K562 (cell line): Measurements from ENCODE around the gene PIK3CB. TPM values are rescaled to one million over a fixed set of nuclear protein-coding genes. Genes with fewer than 3 reads are reported as not detected.

Experiments used
- ATAC-seq: fragments of 200-7000 bp; cut with Tn5 transposase; 3 replicates; pipeline ENCODE4 v1.9.1; 2020; ENCODE audit warnings: moderate library complexity
- BruUV-seq: library from RNA; stranded (reverse); fragments of 400-500 nt; replicated peaks from 2 replicates; lab custom pipeline; 2021; lab: Mats Ljungman, UMichigan
- CTCF ChIA-PET: fragments of 300-600 bp; formaldehyde crosslinking; extraction: SDS; loops from one replicate; lab custom pipeline; 2021; ENCODE audit warnings: low intra/inter-chr PET ratio; lab: Yijun Ruan, JAX
- POLR2A ChIA-PET: fragments of 300-600, 350-650 bp; sonication (Branson Sonifier 250); formaldehyde crosslinking; extraction: SDS; loops from one replicate; lab custom pipeline; 2021; ENCODE audit warnings: antibody characterized with exemption, inconsistent platforms; lab: Yijun Ruan, JAX
- DNase-seq, 4 experiments: peaks; one replicate each; pipeline versions ENCODE4 v3.0.0 to v3.0.0-alpha.2; 2011 to 2018; ENCODE audit warnings: low spot score in 3 of 4, mixed read lengths in 3 of 4; ENCODE audit errors: extremely low read depth in 1 of 4
- FAIRE-seq: peaks from 2 replicates; lab custom pipeline; 2011; peaks lifted over from hg19 to GRCh38; lab: Jason Lieb, UNC
- H2AFZ ChIP-seq: 2 replicates; pipeline ENCODE4 v1.6.0; 2011; ENCODE audit warnings: low read depth, low read length, control low read depth, inconsistent platforms
- H3K27ac ChIP-seq: fragments of 200-600 bp; 3 replicates; pipeline ENCODE4 v1.8.0; 2011; ENCODE audit warnings: low read depth, mild to moderate bottlenecking, control low read depth, inconsistent platforms, low read length, moderate library complexity, mixed read lengths; ENCODE audit errors: extremely low read depth
- H3K27me3 ChIP-seq, 2 experiments: fragments of 300-600 bp in 1 of 2; 2 replicates in 1 of 2; 3 replicates in 1 of 2; pipeline versions ENCODE4 v1.6.0 to v1.8.0; 2011; ENCODE audit warnings: inconsistent platforms in 2 of 2, low read length in 2 of 2, mild to moderate bottlenecking in 1 of 2, mixed read lengths in 1 of 2, moderate library complexity in 1 of 2; ENCODE audit not compliant: control insufficient read depth in 2 of 2, insufficient read depth in 2 of 2
- H3K36me3 ChIP-seq: fragments of 300-600 bp; 3 replicates; pipeline ENCODE4 v1.8.0; 2011; ENCODE audit warnings: mild to moderate bottlenecking, low read length, inconsistent platforms; ENCODE audit not compliant: control insufficient read depth, insufficient read depth
- H3K4me1 ChIP-seq, 2 experiments: fragments of 200-600 bp in 1 of 2; replicated peaks in 1 of 2; 2 replicates in 1 of 2; 3 replicates in 1 of 2; pipeline versions ENCODE4 v1.5.1 to v1.8.0; 2011; ENCODE audit warnings: inconsistent platforms in 2 of 2, low read length in 2 of 2, mild to moderate bottlenecking in 1 of 2, mixed read lengths in 1 of 2, moderate library complexity in 1 of 2; ENCODE audit not compliant: control insufficient read depth in 2 of 2, insufficient read depth in 2 of 2
- H3K4me2 ChIP-seq: 2 replicates; pipeline ENCODE4 v1.6.1; 2011; ENCODE audit warnings: low read length, control low read depth, inconsistent platforms, mixed read lengths; ENCODE audit not compliant: insufficient read depth
- H3K4me3 ChIP-seq: fragments of 200-600 bp; sonication (generic), shearing (Covaris generic); 2 replicates; pipeline ENCODE4 v1.5.1; 2016; ENCODE audit warnings: control low read depth, inconsistent platforms
- H3K79me2 ChIP-seq: fragments of 200-600 bp; 3 replicates; pipeline ENCODE4 v1.8.0; 2011; ENCODE audit warnings: low read length, inconsistent platforms; ENCODE audit not compliant: control insufficient read depth, insufficient read depth
- H3K9ac ChIP-seq, 2 experiments: 2 replicates each; pipeline versions ENCODE4 v1.6.0 to v1.6.1; 2011; ENCODE audit warnings: low read depth in 2 of 2, low read length in 2 of 2, control low read depth in 1 of 2, inconsistent platforms in 1 of 2, mild to moderate bottlenecking in 1 of 2, mixed read lengths in 1 of 2; ENCODE audit not compliant: insufficient read depth in 1 of 2
- H3K9me1 ChIP-seq: one replicate; pipeline ENCODE4 v1.6.0; 2011; ENCODE audit warnings: inconsistent platforms, mild to moderate bottlenecking, low read length, moderate library complexity; ENCODE audit not compliant: control insufficient read depth, insufficient read depth
- H3K9me3 ChIP-seq: replicated peaks from 2 replicates; pipeline ENCODE4 v1.5.1; 2011; ENCODE audit warnings: low read depth, low read length, inconsistent platforms; ENCODE audit not compliant: control insufficient read depth, insufficient read depth
- H4K20me1 ChIP-seq: replicated peaks from 2 replicates; pipeline ENCODE4 v1.6.1; 2011; ENCODE audit warnings: low read length, inconsistent platforms, mixed read lengths; ENCODE audit not compliant: control insufficient read depth, insufficient read depth
- ARID1B ChIP-seq: fragments of 450-650 bp; IDR thresholded peaks from 2 replicates; pipeline ENCODE4 v1.6.1; 2016; ENCODE audit warnings: antibody characterized with exemption, mild to moderate bottlenecking, inconsistent platforms
- CBFA2T3 ChIP-seq: fragments of 450-650 bp; IDR thresholded peaks from 2 replicates; pipeline ENCODE4 v1.6.1; 2017
- CBX3 ChIP-seq, 2 experiments: IDR thresholded peaks; 1 replicate in 1 of 2; 2 replicates in 1 of 2; pipeline ENCODE4 v1.6.1; 2012; ENCODE audit warnings: inconsistent platforms in 2 of 2, low read length in 2 of 2, borderline replicate concordance in 1 of 2, control low read depth in 1 of 2
- DPF2 ChIP-seq: fragments of 450-650 bp; IDR thresholded peaks from 2 replicates; pipeline ENCODE4 v1.6.1; 2016
- MAFG ChIP-seq: fragments of 450-650 bp; conservative IDR thresholded peaks from 2 replicates; pipeline ENCODE4 v1.6.1; 2016; ENCODE audit warnings: missing genetic modification characterization, missing compliant biosample characterization
- SMARCE1 ChIP-seq: fragments of 450-650 bp; IDR thresholded peaks from 2 replicates; pipeline ENCODE4 v1.7.1; 2016; ENCODE audit warnings: mild to moderate bottlenecking
- STAT5B ChIP-seq: fragments of 250-450 bp; sonication (Bioruptor Pico); IDR thresholded peaks from 2 replicates; pipeline ENCODE4 v1.8.0; 2021; ENCODE audit warnings: mild to moderate bottlenecking, inconsistent platforms
- SUPT5H ChIP-seq: fragments of 450-650 bp; IDR thresholded peaks from 2 replicates; pipeline ENCODE4 v1.6.1; 2016
- XRCC4 ChIP-seq: IDR thresholded peaks from one replicate; pipeline ENCODE4 v1.6.1; 2011; ENCODE audit not compliant: insufficient read depth, insufficient read length; ENCODE audit errors: extremely low read depth
- ZNF134 ChIP-seq: fragments of 250-450 bp; sonication (Bioruptor Pico); conservative IDR thresholded peaks from 2 replicates; pipeline ENCODE4 v1.4.0; 2020
- ZNF282 ChIP-seq: sonication (generic); formaldehyde crosslinking; IDR thresholded peaks from 2 replicates; pipeline ENCODE4 v1.8.1; 2023; ENCODE audit warnings: missing genetic modification reagents
- ZNF699 ChIP-seq: fragments of 250-450 bp; sonication (Bioruptor Pico); IDR thresholded peaks from 2 replicates; pipeline ENCODE4 v1.8.0; 2021; ENCODE audit warnings: mild to moderate bottlenecking, moderate library complexity; ENCODE audit not compliant: insufficient replicate concordance
- whole genome bisulfite sequencing: fragments of 100-300 bp; shearing (Covaris generic); methylation state at CpG from one replicate; pipeline ENCODE4 v1.1.6; 2016; ENCODE audit warnings: low coverage, mixed read lengths; ENCODE audit not compliant: insufficient coverage; ENCODE audit errors: missing lambda C conversion rate; 5-methylcytosine and 5-hydroxymethylcytosine counted together
- in situ Hi-C: fragments of 300-500 bp; cut with MboI; formaldehyde crosslinking; loops from 4 replicates; pipeline ENCODE4 v1.15.0; 2018; ENCODE audit warnings: inconsistent platforms, mixed read lengths
- intact Hi-C: fragments of 100-400 bp; cut with micrococcal nuclease; formaldehyde crosslinking; loops from 2 replicates; pipeline ENCODE4 v1.14.2; 2022
- polyA plus RNA-seq, 8 experiments: library from polyadenylated mRNA; depleted of rRNA in 4 of 8; stranded (reverse) in 5 of 8; unstranded in 3 of 8; fragments of >200 nt; fragmentation: Nextera tagmentation in 2 of 8; fragmentation: Illumina TruSeq in 1 of 8; extraction: Ambion mirVana in 2 of 8; extraction: Trizol in 1 of 8; gene quantifications; 2 replicates each; pipeline versions ENCODE4 v1.2.1 to v1.2.3, GENCODE V29; 2011 to 2014; ENCODE audit warnings: inconsistent platforms in 1 of 8, missing spikeins in 1 of 8
- total RNA-seq, 7 experiments: library from RNA; depleted of rRNA in 6 of 7; stranded (reverse); fragments of >200 nt in 6 of 7; fragmentation: Illumina TruSeq in 2 of 7; extraction: Trizol in 2 of 7; gene quantifications; 2 replicates each; pipeline versions ENCODE4 v1.2.1 to v1.2.3, GENCODE V29; 2011 to 2021; ENCODE audit warnings: low replicate concordance in 1 of 7
- TF ChIP-seq, protein P1 (sequence below): fragments of 250-450 bp; sonication (Bioruptor Pico); IDR thresholded peaks from 2 replicates; pipeline ENCODE4 v1.8.0; 2022; ENCODE audit warnings: moderate library complexity, mild to moderate bottlenecking, inconsistent platforms

PIK3CB gene
- total and polyA plus RNA-seq, 9 of the 15 experiments (the other 6 are each of a cell fraction or from before 2014, with no cell fraction given), result 15.3 to 62.6 (median 28.3) TPM

DNA sequence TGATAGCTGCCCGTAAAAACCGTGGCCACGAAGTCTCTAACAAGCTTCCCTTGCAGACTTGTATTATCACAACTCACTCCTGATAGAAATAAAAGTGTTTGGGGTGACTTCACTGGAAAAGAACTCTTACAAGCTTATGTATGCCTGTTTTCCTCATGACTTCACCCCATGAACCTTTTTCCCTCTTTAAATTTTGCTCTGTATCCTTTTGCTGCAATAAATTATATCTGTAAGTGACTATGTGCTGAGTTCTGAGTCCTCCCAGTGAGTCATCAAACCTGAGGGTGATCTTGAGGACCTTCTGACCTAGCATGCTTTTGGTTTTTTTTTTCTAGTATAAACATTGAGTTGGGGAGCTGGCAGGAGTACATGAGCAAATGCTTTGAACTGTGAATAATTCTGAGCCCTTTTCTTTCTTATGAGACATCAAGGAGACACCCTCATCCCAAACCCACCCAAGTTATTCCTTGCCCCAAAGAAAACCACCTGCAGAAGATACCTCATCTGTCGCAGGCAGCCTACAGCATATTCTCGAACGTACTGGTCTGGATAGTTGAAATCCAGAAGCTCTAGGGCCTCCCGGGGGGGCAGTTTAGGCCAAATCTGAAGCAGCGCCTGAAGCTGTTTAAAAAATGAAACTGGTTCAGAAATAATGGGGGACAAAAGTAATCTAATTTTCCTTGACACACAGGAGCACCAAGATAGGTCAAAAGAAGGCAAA is 140.3 kb downstream of the PIK3CB start:
- no TSS peak for BruUV-seq
- peak; percentile 83 for FAIRE-seq
- no peak overlapping the region for H2AFZ ChIP-seq
- peak; percentile 79 for ATAC-seq
- peaks cover 71% of the 10 kb centered on the region for H3K36me3 ChIP-seq
- in situ Hi-C loops, result loop anchor here (5.0 kb wide), 1 partner anchor 223 kb away; no protein-coding TSS in a partner anchor
- POLR2A ChIA-PET, result interaction anchor here (0.6 to 1.8 kb wide), 13 partner anchors 8 to 695 kb away, joined by 3 to 8 read pairs (median 4); no protein-coding TSS in a partner anchor
- peaks cover 0 to 16% of the 10 kb centered on the region in 2 experiments; a peak in 4 of 5 replicates for H3K4me1 ChIP-seq
- no peaks in the 10 kb centered on the region for H3K9me3 ChIP-seq
- 0 out of 4 replicates have a peak overlapping the region, but pooled peaks of 1 of the 2 experiments have one; percentile 11 for H3K9ac ChIP-seq
- no peak overlapping the region for H3K4me3 ChIP-seq
- intact Hi-C loops, result loop anchor here (10.0 kb wide), 1 partner anchor 140 kb away; the partner anchor contains the start of gene PIK3CB
- WGBS, result 33% methylated on average over 8 of the region's 8 CpGs
- peak overlapping the region; percentile 62; the same call in 2 of the 3 replicates for H3K27ac ChIP-seq
- CTCF ChIA-PET, result interaction anchor here (0.7 kb wide), 1 partner anchor 225 kb away, joined by 3 read pairs; no protein-coding TSS in a partner anchor
- no peaks in the 10 kb centered on the region for H3K27me3 ChIP-seq
- H3K9me1 ChIP-seq, result no peaks in the 10 kb centered on the region
- H3K4me2 ChIP-seq, result no peak overlapping the region
- H3K79me2 ChIP-seq, result peaks cover 6% of the 10 kb centered on the region; the same call in 2 of the 3 replicates
- peak in 3 of 4 experiments; percentile 21 to 76 (median 53) for DNase-seq
- H4K20me1 ChIP-seq, result no peaks in the 10 kb centered on the region
- TF ChIP-seq STAT5B (CRISPR knock-in tag) (no peak), XRCC4 (no peak), ARID1B (peak; percentile 65), ZNF282 (CRISPR knock-in tag) (no peak), CBFA2T3 (0 out of 2 replicates have a peak, but pooled peaks have one; percentile 6), ZNF699 (CRISPR knock-in tag) (no peak), DPF2 (peak; percentile 82), SUPT5H (no peak), SMARCE1 (peak; percentile 82), ZNF134 (CRISPR knock-in tag) (no peak), MAFG (tag) (peak; percentile 35), CBX3 (IDR thresholded peaks at IDR 0.05; ENCODE audit: borderline replicate concordance in 1 of 2, low read length in 2 of 2) (no peak)
- TF ChIP-seq, protein P1, sequence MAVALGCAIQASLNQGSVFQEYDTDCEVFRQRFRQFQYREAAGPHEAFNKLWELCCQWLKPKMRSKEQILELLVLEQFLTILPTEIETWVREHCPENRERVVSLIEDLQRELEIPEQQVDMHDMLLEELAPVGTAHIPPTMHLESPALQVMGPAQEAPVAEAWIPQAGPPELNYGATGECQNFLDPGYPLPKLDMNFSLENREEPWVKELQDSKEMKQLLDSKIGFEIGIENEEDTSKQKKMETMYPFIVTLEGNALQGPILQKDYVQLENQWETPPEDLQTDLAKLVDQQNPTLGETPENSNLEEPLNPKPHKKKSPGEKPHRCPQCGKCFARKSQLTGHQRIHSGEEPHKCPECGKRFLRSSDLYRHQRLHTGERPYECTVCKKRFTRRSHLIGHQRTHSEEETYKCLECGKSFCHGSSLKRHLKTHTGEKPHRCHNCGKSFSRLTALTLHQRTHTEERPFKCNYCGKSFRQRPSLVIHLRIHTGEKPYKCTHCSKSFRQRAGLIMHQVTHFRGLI (CRISPR knock-in tag), result no peak
